SK-N-SH (cell line): ENCODE measurements around the gene CNIH3. TPM values are rescaled to one million over a fixed set of nuclear protein-coding genes. Genes with fewer than 3 reads are reported as not detected.
A peak's percentile ranks its signal among the peaks of the same experiment; 100 is the strongest.

Source experiments
- CTCF ChIA-PET: fragments of 300-600, 350-600 bp; formaldehyde crosslinking; extraction: SDS; loops from one replicate; lab custom pipeline; 2021; lab: Yijun Ruan, JAX
- POLR2A ChIA-PET: fragments of 350-600 bp; sonication (Branson Sonifier 250); formaldehyde crosslinking; extraction: SDS; loops from one replicate; lab custom pipeline; 2020; ENCODE audit warnings: antibody characterized with exemption, inconsistent platforms; lab: Yijun Ruan, JAX
- DNase-seq: peaks from one replicate; pipeline ENCODE4 v3.0.0; 2012
- H2AFZ ChIP-seq: fragments of 200-600 bp; sonication (generic); 2 replicates; pipeline ENCODE4 v1.8.1; 2016; ENCODE audit warnings: antibody characterized with exemption, mild to moderate bottlenecking, low read depth
- H3F3A ChIP-seq: fragments of 200-600 bp; sonication (generic); replicated peaks from 2 replicates; pipeline ENCODE3; 2016; ENCODE audit warnings: antibody characterized with exemption, mild to moderate bottlenecking; ENCODE audit not compliant: insufficient read depth
- H3K27ac ChIP-seq, 2 experiments: fragments of 200-500 bp in 1 of 2; fragments of 200-600 bp in 1 of 2; sonication (Bioruptor generic) in 1 of 2; sonication (generic), shearing (Covaris generic) in 1 of 2; 2 replicates each; pipeline versions ENCODE4 v1.5.1 to v1.6.1; 2014 to 2016; ENCODE audit warnings: low read depth in 2 of 2, inconsistent platforms in 1 of 2, low read length in 1 of 2, mild to moderate bottlenecking in 1 of 2, mixed read lengths in 1 of 2
- H3K27me3 ChIP-seq: fragments of 200-600 bp; sonication (generic), shearing (Covaris generic); 2 replicates; pipeline ENCODE4 v1.6.1; 2016; ENCODE audit warnings: mixed run types; ENCODE audit not compliant: insufficient read depth
- H3K36me3 ChIP-seq, 2 experiments: fragments of 200-500 bp in 1 of 2; fragments of 200-600 bp in 1 of 2; sonication (Bioruptor generic) in 1 of 2; sonication (generic) in 1 of 2; replicated peaks in 1 of 2; 2 replicates each; pipeline versions ENCODE3 to v1.5.1; 2014 to 2016; ENCODE audit warnings: low read length in 1 of 2, mild to moderate bottlenecking in 1 of 2; ENCODE audit not compliant: insufficient read depth in 2 of 2, control insufficient read depth in 1 of 2
- H3K4me1 ChIP-seq, 2 experiments: fragments of 200-500 bp in 1 of 2; fragments of 200-600 bp in 1 of 2; sonication (Bioruptor generic) in 1 of 2; sonication (generic), shearing (Covaris generic) in 1 of 2; 2 replicates each; pipeline versions ENCODE4 v1.5.1 to v1.6.1; 2014 to 2016; ENCODE audit warnings: low read depth in 1 of 2, low read length in 1 of 2, mixed run types in 1 of 2; ENCODE audit not compliant: insufficient read depth in 2 of 2, control insufficient read depth in 1 of 2
- H3K4me2 ChIP-seq: fragments of 200-600 bp; sonication (generic), shearing (Covaris generic); 2 replicates; pipeline ENCODE4 v1.6.1; 2017; ENCODE audit warnings: mixed run types
- H3K4me3 ChIP-seq, 2 experiments: fragments of 200-500 bp in 1 of 2; fragments of 200-600 bp in 1 of 2; sonication (Bioruptor generic) in 1 of 2; sonication (generic), shearing (Covaris generic) in 1 of 2; 2 replicates each; pipeline versions ENCODE4 v1.5.1 to v1.8.1; 2014 to 2016; ENCODE audit warnings: low read depth in 2 of 2, inconsistent platforms in 1 of 2, low read length in 1 of 2, mild to moderate bottlenecking in 1 of 2, mixed read lengths in 1 of 2, moderate library complexity in 1 of 2
- H3K79me2 ChIP-seq: fragments of 200-600 bp; sonication (generic); 2 replicates; pipeline ENCODE4 v1.8.1; 2017; ENCODE audit warnings: mild to moderate bottlenecking; ENCODE audit not compliant: insufficient read depth
- H3K9ac ChIP-seq: fragments of 200-600 bp; sonication (generic); 2 replicates; pipeline ENCODE4 v1.6.1; 2017; ENCODE audit warnings: mixed run types
- H3K9me2 ChIP-seq: fragments of 200-600 bp; sonication (generic); 2 replicates; pipeline ENCODE4 v1.6.1; 2017; ENCODE audit warnings: mixed run types
- H3K9me3 ChIP-seq: fragments of 200-600 bp; sonication (generic); 2 replicates; pipeline ENCODE4 v1.6.1; 2017; ENCODE audit warnings: mixed run types, mild to moderate bottlenecking, moderate library complexity
- H4K20me1 ChIP-seq: fragments of 200-600 bp; sonication (generic); 2 replicates; pipeline ENCODE4 v1.6.1; 2017; ENCODE audit warnings: mild to moderate bottlenecking, mixed run types; ENCODE audit not compliant: insufficient read depth
- EP300 ChIP-seq, 2 experiments: IDR thresholded peaks; 2 replicates each; pipeline versions ENCODE4 v1.4.0 to v1.6.1; 2012; ENCODE audit warnings: borderline replicate concordance in 1 of 2, low read depth in 1 of 2, low read length in 1 of 2
- FOSL2 ChIP-seq: IDR thresholded peaks from 2 replicates; pipeline ENCODE4 v1.4.0; 2012; ENCODE audit warnings: low read depth, mild to moderate bottlenecking, moderate library complexity, borderline replicate concordance
- FOXM1 ChIP-seq: IDR thresholded peaks from 2 replicates; pipeline ENCODE4 v1.4.0; 2012; ENCODE audit warnings: low read depth, mild to moderate bottlenecking
- IRF3 ChIP-seq: fragments of 150-350 bp; IDR thresholded peaks from 2 replicates; pipeline ENCODE4 v1.6.1; 2016; ENCODE audit warnings: mild to moderate bottlenecking, low read depth, low read length
- RCOR1 ChIP-seq: fragments of 150-350 bp; IDR thresholded peaks from 2 replicates; pipeline ENCODE4 v1.6.1; 2017; ENCODE audit warnings: antibody characterized with exemption, low read length
- REST ChIP-seq: IDR thresholded peaks from 2 replicates; pipeline ENCODE4 v1.6.1; 2012; ENCODE audit warnings: mild to moderate bottlenecking, low read depth, low read length, moderate library complexity
- SMC3 ChIP-seq: IDR thresholded peaks from 2 replicates; pipeline ENCODE4 v1.6.1; 2012; ENCODE audit warnings: low read depth, low read length, improper control_type of control experiment
- TAF1 ChIP-seq: IDR thresholded peaks from 2 replicates; pipeline ENCODE4 v1.6.1; 2012; ENCODE audit warnings: low read depth, mild to moderate bottlenecking, low read length, moderate library complexity, borderline replicate concordance
- TEAD4 ChIP-seq: IDR thresholded peaks from 2 replicates; pipeline ENCODE4 v1.4.0; 2012; ENCODE audit warnings: mild to moderate bottlenecking, borderline replicate concordance; ENCODE audit not compliant: insufficient read depth
- YY1 ChIP-seq: IDR thresholded peaks from 2 replicates; pipeline ENCODE4 v1.4.0; 2012; ENCODE audit warnings: low read depth, mild to moderate bottlenecking
- WGBS: methylation state at CpG from one replicate; pipeline ENCODE4 v1.1.6; 2017; ENCODE audit warnings: low lambda C conversion rate; 5-methylcytosine and 5-hydroxymethylcytosine counted together
- polyA plus RNA-seq, 3 experiments: library from polyadenylated mRNA; depleted of rRNA; stranded (reverse); fragments of >200 nt; gene quantifications; 2 replicates each; pipeline ENCODE4 v1.2.3, GENCODE V29; 2012

The CNIH3 gene
- polyA plus RNA-seq, 1 of the 3 experiments (the other 2 are of a cell fraction), result 18.8 TPM

- H3K27ac ChIP-seq, result peak overlapping the region in 1 of 2 experiments; percentile 92; a peak in 1 of 4 replicates
- no peaks in the 10 kb centered on the region for H3K9me2 ChIP-seq
- 92% methylated on average over 7 of the region's 7 CpGs for WGBS
- no peak overlapping the region for H3K4me3 ChIP-seq
- no peak overlapping the region for H3K9ac ChIP-seq
- TF ChIP-seq IRF3, result no peak
- TF ChIP-seq FOSL2, result no peak
- TF ChIP-seq FOXM1, result no peak
- no peak for TF ChIP-seq SMC3
- no peak for TF ChIP-seq TAF1
- TF ChIP-seq YY1, result no peak
- TF ChIP-seq EP300 (IDR thresholded peaks at IDR 0.05; ENCODE audit: borderline replicate concordance in 1 of 2, low read depth in 1 of 2, low read length in 1 of 2), result no peak
- no peak for TF ChIP-seq REST
- no peaks in the 10 kb centered on the region for H3K36me3 ChIP-seq
- H3K27me3 ChIP-seq, result no peaks in the 10 kb centered on the region
- ChIA-PET POLR2A (no interaction called here), CTCF (no interaction called here)
- peaks cover 15% of the 10 kb centered on the region for H3F3A ChIP-seq
- DNase-seq, result no peak
- H3K79me2 ChIP-seq, result peaks cover 24% of the 10 kb centered on the region
- no peak overlapping the region for H2AFZ ChIP-seq
- no peaks in the 10 kb centered on the region for H3K9me3 ChIP-seq
- no peak overlapping the region for H3K4me2 ChIP-seq
- peaks cover 3% of the 10 kb centered on the region; the same call in 1 of the 2 replicates for H4K20me1 ChIP-seq
- H3K4me1 ChIP-seq, result peaks cover 18 to 21% of the 10 kb centered on the region in 2 experiments
These were observed 35.1 kb downstream of the CNIH3 start for GRCh38 chr1:224651188-224651587.

GRCh38 chr1:224656392-224656791 lies 40.3 kb downstream of the CNIH3 start:
- ChIA-PET POLR2A (no interaction called here), CTCF (interaction anchor here (1.0 kb wide), 1 partner anchor 194 kb away, joined by 3 read pairs; no protein-coding TSS in a partner anchor)
- Histone ChIP-seq H3K4me2 (no peak overlapping the region), H3K9ac (no peak overlapping the region), H3K9me2 (no peaks in the 10 kb centered on the region), H3F3A (peaks cover 12% of the 10 kb centered on the region), H3K27ac (no peak overlapping the region), H3K36me3 (peaks cover 0 to 6% of the 10 kb centered on the region in 2 experiments), H3K4me3 (no peak overlapping the region), H2AFZ (no peak overlapping the region), H3K27me3 (no peaks in the 10 kb centered on the region), H3K9me3 (no peaks in the 10 kb centered on the region), H3K79me2 (peaks cover 17% of the 10 kb centered on the region), H3K4me1 (peaks cover 9 to 12% of the 10 kb centered on the region in 2 experiments), H4K20me1 (peaks cover 3% of the 10 kb centered on the region; the same call in 1 of the 2 replicates)
- TF ChIP-seq TEAD4 (no peak), TAF1 (no peak), SMC3 (no peak), RCOR1 (no peak)
- DNase-seq, result no peak
- 94% methylated on average over 10 of the region's 10 CpGs for WGBS
